Measurements from ENCODE around the gene MTHFS.

Gene MTHFS

DNA sequence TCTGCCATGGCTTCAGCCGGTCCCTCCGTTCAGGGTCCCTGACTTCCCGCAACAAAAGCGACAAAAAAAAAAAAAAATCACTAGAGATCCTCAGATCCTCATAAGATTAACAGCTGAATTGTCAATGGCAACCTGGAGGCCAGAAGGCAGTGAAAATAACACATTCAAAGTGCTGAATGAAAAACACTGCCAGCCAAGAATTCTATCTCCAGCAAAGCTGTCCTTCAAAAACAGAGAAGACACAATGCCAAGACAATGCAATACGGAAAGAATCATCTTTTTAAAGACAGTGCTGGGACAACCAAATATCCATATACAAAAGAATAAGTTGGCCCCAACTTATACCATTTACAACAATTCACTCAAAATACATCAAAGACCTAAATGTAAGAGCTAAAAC, 21.6 kb downstream of the MTHFS start:
- no peak for DNase-seq (ENCODE audit: low spot score)

- no peak for DNase-seq (ENCODE audit: low spot score)
Measured at GRCh38 chr15:79874242-79874641, 22.6 kb downstream of the MTHFS start.

DNA sequence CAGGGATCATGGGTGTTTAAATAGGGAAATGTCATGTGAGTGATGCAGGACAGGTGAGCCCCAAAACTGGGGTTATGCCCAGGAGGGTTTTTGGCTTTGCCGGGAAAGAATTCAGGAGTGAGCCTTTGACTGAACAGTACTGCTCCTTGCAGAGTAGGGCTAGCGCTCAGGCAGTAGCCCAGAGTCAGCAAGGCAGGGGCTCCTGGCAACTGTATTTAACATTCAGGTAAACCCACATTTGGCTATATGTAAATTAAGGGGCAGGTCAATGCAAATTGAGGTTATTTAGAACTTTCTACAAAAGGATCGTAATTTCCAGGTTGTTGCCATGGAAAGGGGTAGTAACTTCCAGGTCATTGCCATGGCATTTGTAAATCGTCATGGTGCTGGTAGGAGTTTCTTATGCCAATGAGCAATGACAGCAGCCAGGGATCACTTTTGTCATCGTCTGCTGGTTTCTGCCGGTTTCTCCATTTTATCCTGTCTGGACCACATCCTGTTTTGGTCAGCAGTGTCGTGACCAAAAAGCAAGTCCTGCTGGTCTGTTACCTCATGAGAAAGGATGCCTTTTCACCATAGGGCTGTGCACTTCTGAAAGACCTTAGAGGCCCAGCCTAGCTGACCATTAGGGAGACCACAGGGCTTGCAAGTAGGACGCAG, 24.3 kb downstream of the MTHFS start:
- no peak for DNase-seq (ENCODE audit: low spot score)

DNA sequence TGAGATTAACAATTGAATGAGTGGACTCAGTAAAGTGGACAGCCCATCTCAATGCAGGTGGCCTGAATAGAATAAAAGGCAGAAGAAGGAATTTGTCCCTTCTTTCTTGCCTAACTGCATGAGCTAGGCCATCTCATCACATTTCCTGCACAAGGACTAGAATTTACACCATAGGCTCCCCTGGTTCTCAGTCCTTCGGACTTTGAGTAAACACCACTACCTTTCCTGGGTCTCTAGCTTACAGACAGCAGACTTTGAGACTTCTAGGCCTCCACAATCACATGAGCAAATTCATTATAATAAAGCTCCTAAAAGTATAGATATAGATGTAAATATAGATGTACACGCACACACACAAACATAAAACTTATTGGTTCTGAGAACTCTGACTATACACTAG, 28.3 kb downstream of the MTHFS start:
- DNase-seq (ENCODE audit: low spot score): no peak

- no peak for DNase-seq (ENCODE audit: low spot score)
Measured at GRCh38 chr15:79863886-79864285, 32.9 kb downstream of the MTHFS start.

GRCh38 chr15:79862191-79862590, 34.6 kb downstream of the MTHFS start:
- no peak for DNase-seq (ENCODE audit: low spot score)

- DNase-seq (ENCODE audit: low spot score): no peak
Measured at GRCh38 chr15:79860661-79861060, 36.2 kb downstream of the MTHFS start.

GRCh38 chr15:79858469-79858868, 38.3 kb downstream of the MTHFS start:
- DNase-seq (ENCODE audit: low spot score): no peak

GRCh38 chr15:79853492-79854328, 43.1 kb downstream of the MTHFS start:
- DNase-seq (ENCODE audit: low spot score): peak; percentile 81

- peak; percentile 25 for DNase-seq (ENCODE audit: low spot score)
Measured at GRCh38 chr15:79849789-79850188, 47.0 kb downstream of the MTHFS start.

DNA sequence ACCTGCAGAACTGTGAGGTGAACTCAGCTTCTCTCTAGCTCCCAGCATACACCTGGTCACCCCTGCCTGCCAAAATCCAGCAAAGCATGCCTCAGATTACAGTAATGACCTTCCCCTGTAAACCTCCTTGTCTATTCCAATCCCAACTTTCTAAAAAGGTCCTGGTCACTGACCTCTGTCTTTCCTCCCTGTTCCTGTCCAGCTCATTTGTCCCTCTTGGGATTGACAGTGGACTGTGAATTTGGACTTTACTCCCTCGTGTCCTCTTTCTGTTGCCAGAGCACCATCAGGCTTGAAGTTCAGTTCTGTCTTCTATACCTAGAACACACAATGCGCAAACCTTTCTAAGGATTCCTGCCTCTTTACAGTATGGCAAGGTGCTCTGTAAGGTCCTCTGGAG, 50.3 kb downstream of the MTHFS start:
- no peak for DNase-seq (ENCODE audit: low spot score)

DNA sequence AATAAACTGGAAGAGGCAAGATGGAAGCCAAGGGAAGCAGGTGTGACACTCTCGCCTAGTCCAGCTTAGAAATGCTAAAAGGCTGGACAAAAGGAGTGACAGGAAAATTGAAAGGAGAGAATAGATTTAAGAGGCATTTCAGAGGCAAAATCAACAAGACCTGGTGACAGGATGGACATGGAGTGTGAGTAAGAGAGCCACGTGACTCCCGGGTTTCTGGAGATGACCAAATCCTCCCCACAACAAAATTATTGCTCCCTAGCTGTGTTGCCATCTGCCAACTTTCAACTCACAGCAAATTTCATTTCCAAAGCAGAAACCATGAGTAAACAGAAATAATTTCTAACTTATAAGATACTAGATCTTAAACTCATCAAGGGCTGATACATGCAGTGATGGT, 52.6 kb downstream of the MTHFS start:
- no peak for DNase-seq (ENCODE audit: low spot score)

- DNase-seq (ENCODE audit: low spot score): no peak
Measured at GRCh38 chr15:79837846-79838245, 59.0 kb downstream of the MTHFS start.

DNA sequence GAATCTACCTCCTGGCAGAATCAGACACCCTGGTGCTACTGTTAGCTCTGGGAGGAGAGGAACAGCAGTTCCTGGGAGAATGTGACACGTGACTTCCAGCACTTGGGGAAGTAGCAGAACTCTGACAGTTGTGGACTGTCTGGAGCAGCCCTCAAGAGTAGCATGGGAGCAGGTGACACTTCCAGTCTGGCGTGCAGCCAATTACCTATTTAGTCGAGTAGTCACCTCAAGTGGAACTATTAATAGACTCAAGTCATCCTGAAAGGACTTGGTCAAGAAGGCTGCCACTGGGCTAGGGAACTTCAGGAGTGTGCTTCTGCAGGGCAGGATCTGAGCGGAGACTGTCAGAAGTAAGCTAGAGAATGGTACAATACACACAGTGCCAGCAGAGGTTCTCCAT, 62.3 kb downstream of the MTHFS start:
- DNase-seq (ENCODE audit: low spot score): no peak

GRCh38 chr15:79832367-79833120, 64.3 kb downstream of the MTHFS start:
- no peak for DNase-seq (ENCODE audit: low spot score)

DNA sequence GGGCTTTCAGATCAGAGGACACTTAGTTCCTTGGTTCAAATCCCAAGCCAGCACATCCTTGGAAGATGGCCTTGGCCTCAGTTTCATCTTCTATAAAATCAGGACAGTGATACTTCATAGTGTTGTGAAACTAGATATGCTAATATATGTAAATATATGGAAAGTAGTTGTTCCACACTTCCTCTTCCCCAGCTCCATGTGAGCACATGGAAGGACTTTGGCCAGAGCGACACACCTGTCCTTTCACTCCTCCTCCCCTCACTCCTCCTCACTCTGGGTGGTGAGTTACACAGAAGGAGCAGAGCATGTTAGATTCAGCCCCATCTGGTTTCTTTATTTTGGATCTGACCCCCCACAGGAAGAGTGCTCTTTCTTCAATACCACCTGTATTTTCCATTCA, 65.2 kb downstream of the MTHFS start:
- DNase-seq (ENCODE audit: low spot score): no peak

DNA sequence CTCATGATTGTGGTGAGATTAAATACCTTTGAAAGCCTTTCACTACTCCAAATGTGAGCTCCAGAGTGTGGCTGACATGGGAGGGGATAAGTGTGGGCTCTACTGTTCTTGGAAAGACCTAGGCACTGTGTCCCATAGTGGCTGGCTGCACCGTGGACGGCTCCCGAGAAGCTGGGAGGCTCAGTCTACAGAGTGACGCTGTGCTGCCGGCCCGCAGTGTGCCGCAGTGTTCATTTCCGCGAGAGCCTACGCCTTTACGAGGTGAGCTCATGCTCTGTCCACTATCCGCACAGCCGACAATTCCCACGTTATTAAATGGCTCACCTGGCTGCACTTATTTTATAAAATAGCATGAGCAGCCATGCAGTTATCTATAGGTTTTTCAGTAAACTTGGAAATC, 66.9 kb downstream of the MTHFS start:
- DNase-seq (ENCODE audit: low spot score): no peak

- DNase-seq (ENCODE audit: low spot score): no peak
Measured at GRCh38 chr15:79828447-79828846, 68.4 kb downstream of the MTHFS start.

GRCh38 chr15:79826800-79827199, 70.0 kb downstream of the MTHFS start:
- DNase-seq (ENCODE audit: low spot score): no peak

GRCh38 chr15:79824136-79824701, 72.6 kb downstream of the MTHFS start:
- no peak for DNase-seq (ENCODE audit: low spot score)

- no peak for DNase-seq (ENCODE audit: low spot score)
Measured at GRCh38 chr15:79820820-79821219, 76.0 kb downstream of the MTHFS start.

DNA sequence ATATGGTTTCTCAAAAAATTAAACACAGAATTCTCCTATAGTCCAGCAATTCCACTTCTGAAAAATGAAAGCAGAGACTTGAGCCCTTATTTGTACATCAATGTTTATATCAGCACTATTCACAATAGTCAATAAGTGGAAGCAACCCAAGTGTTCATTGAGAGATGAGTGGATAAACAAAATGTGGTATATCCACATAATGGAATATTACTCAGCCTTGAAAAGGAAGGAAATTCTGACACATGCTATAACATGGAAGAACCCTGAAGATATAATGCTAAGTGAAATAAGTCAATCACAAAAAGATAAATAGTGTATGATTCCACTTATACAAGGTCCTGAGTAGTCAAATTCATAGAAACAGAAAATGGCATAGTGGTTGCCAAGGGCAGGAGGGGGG, 76.6 kb downstream of the MTHFS start:
- no peak for DNase-seq (ENCODE audit: low spot score)

DNA sequence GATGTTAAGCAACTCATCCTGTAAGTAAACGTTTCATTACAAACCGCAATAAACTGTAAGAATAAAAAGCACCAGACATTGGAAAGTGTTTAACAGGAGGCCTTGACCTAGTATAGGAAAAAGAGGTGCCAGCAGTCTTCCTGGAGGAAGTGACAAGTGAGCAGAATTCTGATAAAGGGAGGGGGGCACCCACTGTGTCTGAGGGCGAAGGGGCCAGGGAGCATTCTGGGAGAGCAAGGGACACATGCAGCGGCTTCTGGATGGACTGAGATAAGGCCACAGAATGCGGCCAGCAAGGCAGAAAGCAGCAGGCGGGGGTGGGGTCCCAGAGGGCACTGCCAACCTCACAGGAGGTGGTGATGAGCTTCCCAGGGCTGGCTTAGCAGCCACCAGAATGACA, 80.2 kb downstream of the MTHFS start:
- no peak for DNase-seq (ENCODE audit: low spot score)
